B cell (primary cell): Measurements from ENCODE around the gene CEP131. TPM values are rescaled to one million over a fixed set of nuclear protein-coding genes. Genes with fewer than 3 reads are reported as not detected.
A peak's percentile ranks its signal among the peaks of the same experiment; 100 is the strongest.

Experiments used
- ATAC-seq: fragments of 200-7000 bp; cut with Tn5 transposase; one replicate; pipeline ENCODE4 v1.10.0; 2021; ENCODE audit warnings: low read depth, mild to moderate bottlenecking, moderate number of reproducible peaks, moderate library complexity
- CTCF ChIA-PET: fragments of 350-600 bp; sonication (Branson Sonifier 250); formaldehyde crosslinking; loops from one replicate; lab custom pipeline; 2021; ENCODE audit warnings: antibody characterized with exemption, inconsistent platforms; lab: Charles Lee
- POLR2A ChIA-PET: fragments of 350-600 bp; sonication (Branson Sonifier 250); formaldehyde crosslinking; loops from one replicate; lab custom pipeline; 2021; ENCODE audit warnings: antibody characterized with exemption; lab: Charles Lee
- DNase-seq: peaks from one replicate; pipeline ENCODE4 v3.0.0; 2013
- H2AFZ ChIP-seq: 2 replicates; pipeline ENCODE4 v1.6.1; 2012; ENCODE audit warnings: mild to moderate bottlenecking, low read depth, low read length; ENCODE audit not compliant: insufficient read depth, poor library complexity, severe bottlenecking
- H3K27ac ChIP-seq, 2 donors: 1 replicate in 1 of 2; 2 replicates in 1 of 2; pipeline ENCODE4 v1.5.1; 2012 to 2013; ENCODE audit warnings: low read length in 2 of 2, mild to moderate bottlenecking in 2 of 2, moderate library complexity in 1 of 2
- H3K27me3 ChIP-seq, 4 experiments: fragments of 200-600 bp in 1 of 4; sonication (generic) in 1 of 4; replicated peaks in 1 of 4; 1 replicate in 2 of 4; 2 replicates in 2 of 4; pipeline versions ENCODE4 v1.6.1 to v1.7.0; 2013 to 2016; ENCODE audit warnings: low read length in 3 of 4, mild to moderate bottlenecking in 2 of 4, mixed read lengths in 1 of 4, moderate library complexity in 1 of 4; ENCODE audit not compliant: insufficient read depth in 4 of 4, control insufficient read depth in 3 of 4; ENCODE audit errors: control extremely low read depth in 1 of 4
- H3K36me3 ChIP-seq, 2 experiments: replicated peaks in 1 of 2; 1 replicate in 1 of 2; 2 replicates in 1 of 2; pipeline versions ENCODE4 v1.6.1 to v1.7.1; 2013; ENCODE audit warnings: low read length in 1 of 2; ENCODE audit not compliant: insufficient read depth in 2 of 2, control insufficient read depth in 1 of 2; ENCODE audit errors: control extremely low read depth in 1 of 2, extremely low read depth in 1 of 2
- H3K4me1 ChIP-seq, 2 donors: fragments of 200-600 bp in 1 of 2; sonication (generic) in 1 of 2; 1 replicate in 1 of 2; 2 replicates in 1 of 2; pipeline versions ENCODE4 v1.5.1 to v1.6.1; 2013 to 2017; ENCODE audit warnings: low read length in 2 of 2; ENCODE audit not compliant: control insufficient read depth in 2 of 2, insufficient read depth in 2 of 2
- H3K4me2 ChIP-seq: replicated peaks from 2 replicates; pipeline ENCODE3; 2012; ENCODE audit warnings: mild to moderate bottlenecking, low read depth, low read length; ENCODE audit not compliant: poor library complexity, severe bottlenecking
- H3K4me3 ChIP-seq, 5 experiments: fragments of 200-600 bp in 1 of 5; sonication (generic) in 1 of 5; 1 replicate in 3 of 5; 2 replicates in 2 of 5; pipeline versions ENCODE4 v1.5.1 to v1.7.0; 2011 to 2016; ENCODE audit warnings: low read length in 4 of 5, mild to moderate bottlenecking in 4 of 5, low read depth in 2 of 5, control low read depth in 1 of 5, moderate library complexity in 1 of 5; ENCODE audit not compliant: insufficient read depth in 1 of 5; ENCODE audit errors: control extremely low read depth in 1 of 5, extremely low read depth in 1 of 5
- H3K79me2 ChIP-seq: fragments of 200-600 bp; sonication (generic); one replicate; pipeline ENCODE4 v1.6.0; 2016; ENCODE audit warnings: low read length; ENCODE audit not compliant: control insufficient read depth, insufficient read depth
- H3K9ac ChIP-seq: fragments of 200-600 bp; sonication (generic); 2 replicates; pipeline ENCODE4 v1.6.1; 2017; ENCODE audit warnings: mild to moderate bottlenecking, low read length, moderate library complexity
- H3K9me3 ChIP-seq, 3 donors: one replicate each; pipeline versions ENCODE4 v1.6.1 to v1.7.1; 2013; ENCODE audit warnings: low read length in 2 of 3; ENCODE audit not compliant: control insufficient read depth in 2 of 3, insufficient read depth in 1 of 3; ENCODE audit errors: control extremely low read depth in 1 of 3
- H4K20me1 ChIP-seq: 2 replicates; pipeline ENCODE4 v1.6.0; 2012; ENCODE audit warnings: mild to moderate bottlenecking, low read length; ENCODE audit not compliant: insufficient read depth, control insufficient read depth, poor library complexity, severe bottlenecking
- H3K27ac Mint-ChIP-seq: one replicate; pipeline ENCODE4 v1.8.0; 2021; ENCODE audit warnings: mixed read lengths
- H3K27me3 Mint-ChIP-seq: one replicate; pipeline ENCODE4 v1.8.0; 2021; ENCODE audit warnings: mixed read lengths
- H3K4me1 Mint-ChIP-seq: one replicate; pipeline ENCODE4 v1.8.0; 2021; ENCODE audit warnings: mixed read lengths
- H3K4me3 Mint-ChIP-seq: one replicate; pipeline ENCODE4 v1.8.0; 2021; ENCODE audit warnings: mixed read lengths
- H3K9me3 Mint-ChIP-seq: one replicate; pipeline ENCODE4 v1.8.0; 2022; ENCODE audit warnings: mixed read lengths; ENCODE audit not compliant: insufficient read depth
- EZH2 ChIP-seq: IDR thresholded peaks from 2 replicates; pipeline ENCODE4 v1.6.1; 2012; ENCODE audit warnings: borderline replicate concordance, low read depth, mild to moderate bottlenecking, moderate library complexity, low read length; ENCODE audit not compliant: insufficient read depth, poor library complexity, severe bottlenecking
- WGBS: methylation state at CpG from one replicate; pipeline ENCODE4 v1.1.5; 2013; ENCODE audit warnings: missing lambda C conversion rate; ENCODE audit not compliant: insufficient coverage; 5-methylcytosine and 5-hydroxymethylcytosine counted together
- intact Hi-C: fragments of 100-400 bp; cut with micrococcal nuclease; formaldehyde crosslinking; loops from one replicate; pipeline ENCODE4 v1.10.0; 2022
- polyA plus RNA-seq: library from polyadenylated mRNA; depleted of rRNA; stranded (reverse); fragments of >200 nt; gene quantifications from 2 replicates; pipeline ENCODE4 v1.2.3, GENCODE V29; 2012
- total RNA-seq, 2 donors: library from RNA; stranded (reverse); fragments of 120-200 nt in 1 of 2; gene quantifications; 1 replicate in 1 of 2; 2 replicates in 1 of 2; pipeline versions ENCODE4 v1.2.3 to v1.2.4, GENCODE V29; 2013 to 2022
- TF ChIP-seq, protein P1 (sequence below): fragments of 200-600 bp; IDR thresholded peaks from one replicate; pipeline ENCODE4 v1.8.0; 2022; ENCODE audit warnings: antibody characterized with exemption, mild to moderate bottlenecking

The CEP131 gene
- total and polyA plus RNA-seq, 2 donors (not counting 1 experiment from before 2014, with no cell fraction given) = 18.8 to 25.5 TPM

DNA sequence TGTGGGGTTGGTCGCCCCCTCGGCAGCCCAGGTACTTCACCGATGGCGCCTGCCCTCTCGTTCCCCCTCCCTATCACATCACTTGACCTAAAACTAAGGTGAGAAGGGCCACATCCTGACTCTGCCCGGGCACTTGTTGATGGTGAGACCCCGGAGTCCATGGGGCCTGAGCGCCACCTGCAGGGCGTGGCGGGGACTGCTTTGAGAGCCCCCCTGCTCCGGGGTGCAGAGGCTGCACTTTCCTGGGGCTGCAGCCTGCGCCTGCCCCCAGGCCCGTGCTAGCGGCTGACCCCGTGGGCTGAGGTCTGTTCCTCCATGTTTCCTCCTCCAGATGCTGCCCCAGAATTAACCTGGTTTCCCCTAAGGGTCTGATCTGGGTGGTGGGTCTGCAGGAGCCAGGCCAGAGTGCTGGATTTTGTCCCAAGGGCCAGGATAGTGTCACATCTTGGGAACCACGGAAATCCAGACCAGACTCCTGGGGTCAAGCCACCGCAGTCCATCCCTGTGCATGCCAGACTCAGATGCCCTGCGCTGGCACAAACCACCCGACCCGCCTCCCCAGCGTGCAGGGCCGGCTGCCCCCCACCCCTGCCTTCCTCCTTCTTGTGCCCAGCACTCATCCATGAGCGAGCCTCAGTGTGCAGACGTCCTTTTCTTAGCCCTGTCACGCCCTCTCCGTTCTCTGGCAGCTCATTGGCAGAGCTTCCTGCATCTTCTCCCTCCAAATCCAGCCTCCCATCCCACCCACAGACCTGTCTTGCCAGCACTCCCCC lies 19.1 kb upstream of the CEP131 start:
- Histone ChIP-seq H3K4me3 (no peak overlapping the region), H3K9ac (no peak overlapping the region), H3K9me3 (peaks cover 0 to 3% (median 0%) of the 10 kb centered on the region in 3 donors), H4K20me1 (peaks cover 65% of the 10 kb centered on the region), H3K27ac (no peak overlapping the region), H3K4me2 (no peak overlapping the region), H3K4me1 (peaks cover 19 to 29% of the 10 kb centered on the region in 2 donors), H2AFZ (no peak overlapping the region), H3K36me3 (peaks cover 0 to 8% of the 10 kb centered on the region in 2 experiments), H3K79me2 (peaks cover 48% of the 10 kb centered on the region), H3K27me3 (no peaks in the 10 kb centered on the region)
- peak overlapping the region; percentile 41 for H3K4me3 Mint-ChIP-seq
- TF ChIP-seq, protein P1, sequence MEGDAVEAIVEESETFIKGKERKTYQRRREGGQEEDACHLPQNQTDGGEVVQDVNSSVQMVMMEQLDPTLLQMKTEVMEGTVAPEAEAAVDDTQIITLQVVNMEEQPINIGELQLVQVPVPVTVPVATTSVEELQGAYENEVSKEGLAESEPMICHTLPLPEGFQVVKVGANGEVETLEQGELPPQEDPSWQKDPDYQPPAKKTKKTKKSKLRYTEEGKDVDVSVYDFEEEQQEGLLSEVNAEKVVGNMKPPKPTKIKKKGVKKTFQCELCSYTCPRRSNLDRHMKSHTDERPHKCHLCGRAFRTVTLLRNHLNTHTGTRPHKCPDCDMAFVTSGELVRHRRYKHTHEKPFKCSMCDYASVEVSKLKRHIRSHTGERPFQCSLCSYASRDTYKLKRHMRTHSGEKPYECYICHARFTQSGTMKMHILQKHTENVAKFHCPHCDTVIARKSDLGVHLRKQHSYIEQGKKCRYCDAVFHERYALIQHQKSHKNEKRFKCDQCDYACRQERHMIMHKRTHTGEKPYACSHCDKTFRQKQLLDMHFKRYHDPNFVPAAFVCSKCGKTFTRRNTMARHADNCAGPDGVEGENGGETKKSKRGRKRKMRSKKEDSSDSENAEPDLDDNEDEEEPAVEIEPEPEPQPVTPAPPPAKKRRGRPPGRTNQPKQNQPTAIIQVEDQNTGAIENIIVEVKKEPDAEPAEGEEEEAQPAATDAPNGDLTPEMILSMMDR = peak; percentile 91
- TF ChIP-seq EZH2 = no peak
- no peaks in the 10 kb centered on the region for H3K9me3 Mint-ChIP-seq
- H3K4me1 Mint-ChIP-seq = peaks cover 41% of the 10 kb centered on the region
- DNase-seq = peak; percentile 80
- ChIA-PET CTCF (interaction anchor here (5.6 kb wide), 1 partner anchor 99 kb away, joined by 43 read pairs; no protein-coding TSS in a partner anchor), POLR2A (no interaction called here)
- 50% methylated on average over 25 of the region's 26 CpGs for WGBS
- intact Hi-C loops = loop anchor here (2.0 kb wide), 1 partner anchor 217 kb away; no protein-coding TSS in a partner anchor
- no peak for ATAC-seq
- peak overlapping the region; percentile 73 for H3K27ac Mint-ChIP-seq
- H3K27me3 Mint-ChIP-seq = no peaks in the 10 kb centered on the region

DNA sequence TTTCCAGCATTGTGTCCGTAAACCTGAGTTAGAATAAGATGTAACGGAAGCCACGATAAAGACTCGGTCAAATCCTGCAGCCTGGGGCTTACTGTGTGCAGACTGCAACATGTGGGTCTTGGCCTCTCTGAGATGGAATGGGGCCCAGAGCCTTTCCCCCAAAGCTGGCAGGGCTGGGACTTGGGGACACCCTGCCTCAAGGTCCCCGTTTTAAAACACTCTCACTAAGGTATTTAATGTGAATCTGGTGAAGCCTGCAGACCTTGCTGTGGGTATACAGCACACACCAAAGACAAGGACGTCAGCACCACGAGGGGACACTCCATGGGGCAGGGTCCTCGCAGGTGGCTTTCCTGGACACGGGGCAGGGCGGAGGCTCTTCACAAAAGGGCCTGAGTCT lies 18.4 kb upstream of the CEP131 start:
- POLR2A ChIA-PET = interaction anchor here (0.7 kb wide), 1 partner anchor 855 kb away, joined by 7 read pairs; no protein-coding TSS in a partner anchor
- peak overlapping the region; percentile 41 for H3K4me3 Mint-ChIP-seq
- DNase-seq (no peak), ATAC-seq (no peak)
- no peaks in the 10 kb centered on the region for H3K9me3 Mint-ChIP-seq
- Histone ChIP-seq H3K4me1 (peaks cover 19 to 34% of the 10 kb centered on the region in 2 donors), H3K36me3 (peaks cover 0 to 14% of the 10 kb centered on the region in 2 experiments), H4K20me1 (peaks cover 71% of the 10 kb centered on the region), H3K9me3 (peaks cover 0 to 3% (median 0%) of the 10 kb centered on the region in 3 donors), H3K27ac (no peak overlapping the region), H2AFZ (no peak overlapping the region), H3K4me2 (no peak overlapping the region), H3K79me2 (peaks cover 54% of the 10 kb centered on the region), H3K27me3 (no peaks in the 10 kb centered on the region), H3K4me3 (no peak overlapping the region), H3K9ac (no peak overlapping the region)
- no peaks in the 10 kb centered on the region for H3K27me3 Mint-ChIP-seq
- 94% methylated on average over 9 of the region's 10 CpGs for WGBS
- CTCF ChIA-PET = interaction anchor here (0.8 to 5.6 kb wide), 4 partner anchors 13 to 252 kb away, joined by 3 to 43 read pairs (median 8); partner anchors contain the start of gene CEP131
- intact Hi-C loops = loop anchor here (2.0 kb wide), 1 partner anchor 216 kb away; no protein-coding TSS in a partner anchor
- peaks cover 44% of the 10 kb centered on the region for H3K4me1 Mint-ChIP-seq
- H3K27ac Mint-ChIP-seq = no peak overlapping the region
- TF ChIP-seq, protein P1 = no peak
- TF ChIP-seq EZH2 = no peak
